Measurements from ENCODE around the gene ABT1. TPM values are rescaled to one million over a fixed set of nuclear protein-coding genes. Genes with fewer than 3 reads are reported as not detected.

The ABT1 gene
- total RNA-seq, 4 donors from 2014 or later = 17.4 to 30.0 (median 21.1) TPM

GRCh38 chr6:26571592-26572296 is 25.0 kb upstream of the ABT1 start:
- peak overlapping the region; percentile 55 for H3K4me3 ChIP-seq
- DNase-seq (ENCODE audit: low spot score in 2 of 2) = no peak
- no peaks in the 10 kb centered on the region for H3K27me3 ChIP-seq
- 3% methylated on average over 24 of the region's 24 CpGs for WGBS
- H3K27ac ChIP-seq = peak overlapping the region; percentile 46
- no peak for TF ChIP-seq CTCF (IDR thresholded peaks at IDR 0.05)
- TF ChIP-seq POLR2AphosphoS5 (IDR thresholded peaks at IDR 0.05) = peak in 2 of 3 donors; percentile 8 to 54
- no peaks in the 10 kb centered on the region for H3K36me3 ChIP-seq
- H3K9me3 ChIP-seq = no peaks in the 10 kb centered on the region
- peaks cover 17% of the 10 kb centered on the region for H3K4me1 ChIP-seq

- no peaks in the 10 kb centered on the region for H3K9me3 ChIP-seq
- DNase-seq (ENCODE audit: low spot score in 2 of 2) = no peak
- H3K27ac ChIP-seq = no peak overlapping the region
- WGBS = 67% methylated on average over 10 of the region's 10 CpGs
- H3K27me3 ChIP-seq = peaks cover 25% of the 10 kb centered on the region
- TF ChIP-seq POLR2A (IDR thresholded peaks at IDR 0.05) (no peak), POLR2AphosphoS5 (IDR thresholded peaks at IDR 0.05) (no peak), CTCF (IDR thresholded peaks at IDR 0.05) (no peak), EP300 (IDR thresholded peaks at IDR 0.05) (no peak)
- no peaks in the 10 kb centered on the region for H3K36me3 ChIP-seq
- peaks cover 19% of the 10 kb centered on the region for H3K4me1 ChIP-seq
- H3K4me3 ChIP-seq = no peak overlapping the region
Measured at GRCh38 chr6:26575494-26575939, 21.2 kb upstream of the ABT1 start.

GRCh38 chr6:26576407-26576843 is 20.3 kb upstream of the ABT1 start:
- Histone ChIP-seq H3K27ac (no peak overlapping the region), H3K36me3 (no peaks in the 10 kb centered on the region), H3K4me1 (peaks cover 19% of the 10 kb centered on the region), H3K4me3 (no peak overlapping the region), H3K9me3 (no peaks in the 10 kb centered on the region), H3K27me3 (peaks cover 25% of the 10 kb centered on the region)
- DNase-seq (ENCODE audit: low spot score in 2 of 2) = no peak
- 53% methylated on average over 7 of the region's 7 CpGs for WGBS
- TF ChIP-seq POLR2A (IDR thresholded peaks at IDR 0.05) (no peak), CTCF (IDR thresholded peaks at IDR 0.05) (no peak), POLR2AphosphoS5 (IDR thresholded peaks at IDR 0.05) (no peak), EP300 (IDR thresholded peaks at IDR 0.05) (no peak)

GRCh38 chr6:26576929-26577719 is 19.6 kb upstream of the ABT1 start:
- Histone ChIP-seq H3K4me1 (peaks cover 17% of the 10 kb centered on the region), H3K4me3 (peak overlapping the region; percentile 28), H3K27ac (no peak overlapping the region), H3K27me3 (peaks cover 32% of the 10 kb centered on the region), H3K36me3 (no peaks in the 10 kb centered on the region), H3K9me3 (no peaks in the 10 kb centered on the region)
- TF ChIP-seq POLR2A (IDR thresholded peaks at IDR 0.05) = no peak
- no peak for TF ChIP-seq EP300 (IDR thresholded peaks at IDR 0.05)
- TF ChIP-seq CTCF (IDR thresholded peaks at IDR 0.05) = no peak
- no peak for TF ChIP-seq POLR2AphosphoS5 (IDR thresholded peaks at IDR 0.05)
- WGBS = 7% methylated on average over 31 of the region's 31 CpGs
- no peak for DNase-seq (ENCODE audit: low spot score in 2 of 2)

- WGBS = 23% methylated on average over 17 of the region's 17 CpGs
- no peak for DNase-seq (ENCODE audit: low spot score in 2 of 2)
- Histone ChIP-seq H3K27ac (no peak overlapping the region), H3K36me3 (no peaks in the 10 kb centered on the region), H3K4me1 (peaks cover 12% of the 10 kb centered on the region), H3K4me3 (peak overlapping the region; percentile 28), H3K9me3 (no peaks in the 10 kb centered on the region), H3K27me3 (peaks cover 35% of the 10 kb centered on the region)
- no peak for TF ChIP-seq POLR2AphosphoS5 (IDR thresholded peaks at IDR 0.05)
- TF ChIP-seq POLR2A (IDR thresholded peaks at IDR 0.05) = no peak
- TF ChIP-seq EP300 (IDR thresholded peaks at IDR 0.05) = no peak
- TF ChIP-seq CTCF (IDR thresholded peaks at IDR 0.05) = no peak
Measured at GRCh38 chr6:26577720-26578072, 19.1 kb upstream of the ABT1 start.

Data from suprapubic skin (tissue), 4 donors.